ENCODE data around the gene AP1M1.
A peak's percentile ranks its signal among the peaks of the same experiment; 100 is the strongest.
"Not testable (repeated sequence)": the region's sequence is repeated elsewhere in the genome, so short reads cannot be mapped to it uniquely, and the experiment has no call there.

The AP1M1 gene

DNA sequence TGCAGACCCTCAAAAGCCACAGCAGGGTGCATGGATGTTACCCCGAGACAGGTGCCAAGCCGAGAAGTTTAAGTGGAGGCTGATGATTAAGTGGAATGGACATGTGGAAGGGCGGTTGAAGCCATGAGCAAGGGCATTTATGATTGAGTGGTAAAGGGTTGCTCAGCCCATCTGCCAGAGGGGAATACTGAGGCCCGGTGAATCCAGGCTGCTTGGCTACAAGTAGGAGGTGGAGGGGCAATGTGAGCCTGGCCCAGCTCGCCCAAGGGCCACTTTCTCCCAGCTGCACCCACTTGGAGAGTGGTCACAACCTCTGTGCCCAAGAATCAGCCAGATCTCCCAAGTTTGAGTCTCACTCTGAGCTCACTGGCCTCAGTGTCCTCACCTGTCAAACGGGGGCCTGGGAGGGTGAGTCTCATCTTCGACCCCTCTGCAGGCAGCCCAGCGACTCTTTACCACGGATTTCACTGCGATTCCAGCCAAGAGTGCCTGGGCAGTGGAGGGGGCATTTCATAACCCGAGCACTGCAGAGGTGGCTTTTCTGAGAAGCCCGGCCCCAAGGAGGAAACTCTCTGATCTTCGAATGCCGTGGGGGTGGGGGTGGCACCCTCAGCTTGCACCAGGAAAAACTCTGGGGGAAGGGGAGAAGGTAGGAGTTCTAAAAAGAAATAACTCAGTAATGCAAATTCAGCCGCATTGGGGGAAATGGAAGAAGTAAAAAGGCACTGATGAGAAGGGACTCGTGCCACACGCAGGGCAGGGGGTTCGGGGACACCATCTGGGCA, 64.1 kb downstream of the AP1M1 start:
- no peak for DNase-seq (ENCODE audit: low read depth)

- no peak for DNase-seq (ENCODE audit: low read depth)
Measured at GRCh38 chr19:16262618-16263017, 64.9 kb downstream of the AP1M1 start.

DNA sequence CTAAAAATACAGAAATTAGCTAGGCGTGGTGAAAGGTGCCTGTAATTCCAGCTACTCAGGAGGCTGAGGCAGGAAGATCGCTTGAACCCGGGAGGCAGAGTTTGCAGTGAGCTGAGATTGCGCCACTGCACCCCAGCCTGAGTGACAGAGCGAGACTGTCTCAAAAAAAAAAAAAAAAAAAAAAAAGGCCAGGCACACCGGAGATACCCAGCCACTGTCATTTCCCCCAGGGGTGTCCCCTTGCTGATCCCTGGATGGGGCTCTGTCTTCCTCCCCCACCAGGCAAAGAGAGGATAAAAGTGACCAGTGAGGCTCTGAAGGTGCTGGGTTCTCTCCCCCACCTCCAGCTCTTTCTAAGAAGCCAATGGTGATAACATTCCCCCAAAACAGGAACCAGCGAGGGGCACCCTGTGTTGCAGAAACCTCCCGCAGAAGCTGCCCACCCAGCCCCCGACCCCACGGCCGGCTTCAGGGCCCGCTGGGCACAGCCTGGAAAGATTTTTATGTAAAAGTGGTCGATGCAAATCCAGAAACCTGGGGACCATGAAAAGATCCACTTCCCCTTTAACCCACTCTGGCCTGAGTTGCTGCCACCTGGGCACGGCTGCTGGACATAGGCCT, 65.5 kb downstream of the AP1M1 start:
- DNase-seq (ENCODE audit: low read depth): no peak

DNA sequence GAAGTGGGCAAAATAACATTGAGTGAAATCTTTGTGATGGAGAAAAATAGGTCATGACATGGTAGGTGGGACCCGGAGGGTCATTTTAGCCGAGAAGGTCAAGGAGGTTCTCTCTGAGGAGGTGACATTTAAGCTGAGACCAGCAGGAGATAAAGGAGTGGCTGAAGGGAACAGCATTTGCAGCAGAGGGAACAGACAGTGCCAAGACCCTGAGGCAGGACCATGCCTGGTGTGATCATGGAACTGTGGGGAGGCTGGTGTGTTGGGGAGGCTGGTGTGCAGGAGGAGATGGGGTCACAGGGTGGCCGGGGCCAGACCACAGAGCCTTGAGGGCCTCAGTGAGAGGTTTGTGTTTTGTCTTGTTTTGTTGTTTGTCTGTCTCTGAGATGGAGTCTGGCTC, 67.5 kb downstream of the AP1M1 start:
- DNase-seq (ENCODE audit: low read depth): no peak

DNA sequence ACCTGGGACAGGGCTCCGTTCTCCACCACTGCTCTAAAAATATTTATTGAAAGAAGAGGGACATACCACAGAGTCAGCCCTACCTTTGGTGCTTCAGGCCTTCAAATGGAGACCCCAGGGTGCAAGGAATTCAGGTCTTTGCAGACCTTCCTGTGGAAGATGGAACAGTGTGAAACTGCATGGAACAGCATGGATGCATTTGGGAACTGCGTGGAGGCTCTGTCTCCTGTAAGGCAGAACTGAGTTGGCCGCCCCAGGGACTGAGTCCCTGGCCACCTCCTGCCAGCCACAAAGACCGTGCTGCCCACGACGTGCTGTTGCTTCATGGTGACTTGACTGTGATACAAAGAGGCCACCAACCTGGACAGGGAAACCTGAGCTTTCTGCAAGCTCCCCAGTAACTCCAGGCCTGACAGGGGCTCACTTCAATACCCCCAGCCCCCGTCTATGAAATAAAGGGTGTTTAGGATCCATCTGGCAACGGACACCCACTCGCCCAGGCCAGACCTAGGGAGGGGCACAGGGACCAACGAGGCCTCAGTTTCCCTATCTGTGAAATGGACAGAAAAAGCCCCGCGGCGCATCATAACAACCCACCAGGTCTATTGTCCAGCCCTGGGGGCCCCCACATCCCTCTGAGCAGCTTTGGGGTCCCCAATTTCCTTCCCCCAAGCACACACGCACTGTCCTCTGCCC, 68.3 kb downstream of the AP1M1 start:
- no peak for DNase-seq (ENCODE audit: low read depth)

- DNase-seq (ENCODE audit: low read depth): peak; percentile 36
Measured at GRCh38 chr19:16266586-16266942, 68.9 kb downstream of the AP1M1 start.

DNA sequence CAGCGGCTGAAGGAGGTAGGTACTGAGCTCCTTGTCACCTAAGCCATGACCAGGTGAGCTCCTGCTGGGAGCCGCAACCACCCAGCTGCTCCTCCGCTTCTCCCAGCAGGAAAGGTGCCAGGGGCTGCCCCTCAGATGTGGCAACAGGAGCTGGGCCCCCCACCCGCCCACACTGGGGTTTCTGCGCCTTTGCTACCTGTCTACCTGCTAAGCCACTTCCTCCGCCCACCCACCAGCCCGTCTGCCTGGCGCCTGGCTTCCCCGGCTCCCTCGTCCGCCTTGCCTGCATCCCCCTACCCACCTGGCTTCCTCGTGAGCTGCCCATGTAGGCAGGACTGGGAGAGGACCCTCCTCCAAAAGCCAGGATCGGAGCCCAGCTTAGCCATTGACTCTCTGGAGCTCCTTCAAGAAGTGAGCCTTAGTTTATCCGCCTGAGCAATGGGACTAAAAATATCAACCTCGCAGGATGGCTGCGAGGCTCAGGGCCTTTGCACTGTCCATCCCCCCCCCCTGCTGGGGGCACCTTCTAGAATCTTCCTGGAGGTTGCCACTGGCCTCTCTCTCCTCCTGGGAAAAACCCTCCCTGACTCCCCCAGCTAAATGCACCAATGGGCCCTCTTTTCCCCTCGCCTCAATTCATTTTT, 71.1 kb downstream of the AP1M1 start:
- peak; percentile 31 for DNase-seq (ENCODE audit: low read depth)

DNA sequence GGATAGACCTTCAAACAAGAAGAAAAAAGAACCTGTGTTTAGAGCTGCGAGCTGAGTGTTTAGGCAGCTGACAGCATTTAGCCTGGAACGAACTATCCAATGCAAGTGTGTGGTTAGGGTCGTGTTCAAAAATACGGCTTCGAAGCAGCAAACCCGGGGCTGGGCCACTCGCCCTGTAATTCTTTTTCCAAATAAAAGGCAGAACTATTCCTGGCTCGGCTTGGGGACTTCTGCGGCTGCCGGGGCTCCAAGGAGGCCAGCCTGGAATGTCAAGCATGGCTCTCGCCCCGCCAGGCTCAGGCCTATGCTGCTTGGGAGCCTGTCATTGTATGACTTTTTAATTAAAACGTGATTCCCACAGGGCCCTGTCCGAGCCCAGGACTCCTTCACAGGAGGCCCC, 75.2 kb downstream of the AP1M1 start:
- DNase-seq (ENCODE audit: low read depth): no peak

DNA sequence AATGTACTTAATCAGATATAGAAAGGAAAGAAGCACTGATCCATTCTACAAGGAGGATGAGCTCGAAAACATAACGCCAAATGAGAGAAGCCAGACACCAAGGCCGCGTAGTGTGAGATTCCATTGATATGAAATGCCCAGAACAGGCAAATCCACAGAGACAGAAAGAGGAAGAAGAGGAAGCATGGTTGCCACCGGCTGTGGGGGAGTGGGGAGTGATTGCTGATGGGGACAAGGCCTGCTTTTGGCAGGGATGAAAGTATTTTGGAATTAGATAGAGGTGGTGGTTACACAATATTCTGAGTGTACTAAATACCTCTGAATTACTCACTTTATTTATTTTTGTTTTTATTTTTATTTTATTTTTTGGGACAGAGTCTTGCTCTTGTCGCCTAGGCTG, 76.7 kb downstream of the AP1M1 start:
- no peak for DNase-seq (ENCODE audit: low read depth)

DNA sequence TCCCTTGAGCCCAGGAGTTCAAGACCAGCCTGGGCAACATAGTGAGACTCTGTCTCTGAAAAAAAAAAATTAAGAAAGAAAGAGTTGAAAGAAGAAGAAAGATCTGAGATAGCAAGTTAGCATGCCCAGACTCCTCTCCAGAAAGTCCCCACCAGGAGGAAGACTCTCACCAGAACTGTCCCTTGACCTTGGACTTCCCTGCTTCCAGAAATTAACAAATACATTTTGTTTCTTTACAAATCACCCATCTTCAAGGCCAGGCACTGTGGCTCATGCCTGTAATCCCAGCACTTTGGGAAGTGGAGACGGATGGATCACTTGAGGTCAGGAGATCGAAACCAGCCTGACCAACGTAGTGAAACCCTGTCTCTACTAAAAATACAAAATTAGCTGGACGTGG, 82.6 kb downstream of the AP1M1 start:
- no peak for DNase-seq (ENCODE audit: low read depth)

DNA sequence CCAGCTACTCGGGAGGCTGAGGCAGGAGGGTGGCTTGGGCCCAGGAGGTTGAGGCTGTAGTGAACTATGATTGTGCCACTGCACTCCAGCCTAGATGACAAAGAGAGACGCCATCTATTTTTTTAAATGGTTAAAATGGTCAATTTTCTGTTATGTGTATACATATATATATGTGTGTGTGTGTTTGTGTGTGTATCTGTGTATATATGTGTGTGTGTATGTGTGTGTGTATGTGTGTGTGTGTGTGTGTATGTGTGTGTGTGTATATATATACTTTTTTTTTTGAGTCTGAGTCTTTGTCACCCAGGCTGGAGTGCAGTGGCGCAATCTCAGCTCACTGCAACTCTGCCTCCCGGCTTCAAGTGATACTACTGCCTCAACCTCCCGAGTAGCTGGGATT, 84.0 kb downstream of the AP1M1 start:
- no peak for DNase-seq (ENCODE audit: low read depth)

DNA sequence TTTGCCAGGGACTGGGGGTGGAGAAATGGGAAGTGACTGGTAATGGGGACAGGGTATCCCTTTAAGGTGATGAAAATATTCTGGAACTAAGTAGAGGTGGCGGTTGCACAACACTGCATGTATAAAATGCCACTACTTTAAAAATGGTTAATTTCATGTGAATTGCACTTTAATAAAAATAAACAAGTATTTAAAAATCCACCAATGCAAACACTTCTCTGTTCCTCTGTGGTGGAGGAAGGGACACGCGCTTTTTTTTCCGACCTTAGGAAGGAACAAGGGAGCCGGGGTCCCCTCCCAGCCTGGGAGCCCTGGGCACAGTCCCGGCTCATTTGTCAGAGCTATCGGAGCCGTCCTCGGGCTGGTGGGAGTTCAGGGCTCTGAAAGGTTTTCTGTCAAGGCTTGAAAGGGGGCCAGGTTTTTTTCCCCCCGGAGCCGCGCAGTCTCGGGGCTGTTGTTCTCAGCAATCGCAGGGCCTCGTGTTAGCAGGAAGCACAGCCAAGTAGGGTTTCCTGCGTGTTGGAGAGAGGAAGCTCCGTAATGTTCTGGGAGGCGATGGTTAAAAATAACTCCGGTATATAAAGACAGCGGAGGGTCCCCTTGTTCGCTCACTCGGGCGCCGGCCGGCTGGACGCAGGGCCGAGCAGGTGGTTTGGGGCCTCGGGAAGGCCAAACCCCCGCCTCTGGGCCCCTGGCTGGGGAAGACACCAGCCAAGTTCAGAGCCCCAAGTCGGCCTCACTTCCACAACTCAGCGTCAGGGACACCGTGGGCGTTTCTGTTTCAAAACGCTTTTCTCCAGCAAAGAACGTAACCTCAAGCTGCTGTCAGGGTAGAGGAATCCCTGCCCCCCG, 85.7 kb downstream of the AP1M1 start:
- DNase-seq (ENCODE audit: low read depth): peak; percentile 30

- DNase-seq (ENCODE audit: low read depth): no peak
Measured at GRCh38 chr19:16284505-16284904, 86.8 kb downstream of the AP1M1 start.

DNA sequence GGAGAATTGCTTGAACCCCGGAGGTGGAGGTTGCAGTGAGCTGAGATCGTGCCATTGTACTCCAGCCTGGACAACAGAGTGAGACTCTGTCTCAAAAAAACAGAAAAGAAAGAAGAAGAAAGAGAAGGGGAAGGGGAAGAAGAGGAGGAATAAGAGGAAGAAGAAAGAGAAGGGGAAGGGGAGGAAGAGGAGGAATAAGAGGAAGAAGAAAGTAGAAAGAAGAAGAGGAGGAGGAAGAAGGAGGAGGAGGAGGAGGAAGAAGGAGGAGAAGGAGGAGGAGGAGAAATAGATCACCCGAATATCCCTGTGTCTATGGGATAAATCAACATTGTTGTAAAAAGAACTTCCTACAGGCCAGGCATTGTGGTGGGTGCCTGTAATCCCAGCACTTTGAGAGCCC, 87.4 kb downstream of the AP1M1 start:
- not testable (repeated sequence) for DNase-seq (ENCODE audit: low read depth)

DNA sequence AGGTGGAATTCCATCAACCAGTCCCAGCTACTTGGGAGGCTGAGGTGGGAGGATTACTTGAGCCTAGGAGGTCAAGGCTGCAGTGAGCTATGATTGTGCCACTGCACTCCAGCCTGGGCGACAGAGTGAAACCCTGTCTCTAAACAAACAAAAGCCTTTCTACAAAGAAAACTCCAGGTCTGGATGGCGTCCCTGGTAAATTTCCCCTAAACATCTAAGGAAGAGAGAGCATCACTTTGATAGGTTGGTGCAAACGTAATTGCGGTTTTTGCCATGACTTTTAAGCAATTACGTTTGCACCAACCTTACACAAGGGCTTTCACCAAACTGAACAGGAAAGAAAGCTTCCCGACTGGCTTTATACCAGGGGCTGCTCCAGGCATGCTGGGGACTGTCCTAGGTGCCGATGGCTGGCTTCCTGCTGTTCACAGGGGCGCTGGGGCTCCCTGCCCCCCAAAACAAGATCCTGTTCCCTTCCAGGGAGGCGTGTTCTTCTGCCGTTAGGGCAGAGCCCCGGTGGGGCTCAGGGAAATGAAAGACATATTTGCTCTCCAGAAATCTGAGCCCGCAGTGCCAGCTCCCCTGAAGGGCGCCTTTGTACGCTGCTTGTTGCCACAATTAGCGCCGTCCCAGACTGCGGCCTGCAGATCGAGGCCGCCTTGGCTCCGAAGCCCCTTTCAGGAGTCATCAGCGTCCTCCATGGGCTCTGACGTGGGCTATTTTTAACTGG, 88.2 kb downstream of the AP1M1 start:
- no peak for DNase-seq (ENCODE audit: low read depth)

- no peak for DNase-seq (ENCODE audit: low read depth)
Measured at GRCh38 chr19:16288544-16288943, 90.8 kb downstream of the AP1M1 start.

DNA sequence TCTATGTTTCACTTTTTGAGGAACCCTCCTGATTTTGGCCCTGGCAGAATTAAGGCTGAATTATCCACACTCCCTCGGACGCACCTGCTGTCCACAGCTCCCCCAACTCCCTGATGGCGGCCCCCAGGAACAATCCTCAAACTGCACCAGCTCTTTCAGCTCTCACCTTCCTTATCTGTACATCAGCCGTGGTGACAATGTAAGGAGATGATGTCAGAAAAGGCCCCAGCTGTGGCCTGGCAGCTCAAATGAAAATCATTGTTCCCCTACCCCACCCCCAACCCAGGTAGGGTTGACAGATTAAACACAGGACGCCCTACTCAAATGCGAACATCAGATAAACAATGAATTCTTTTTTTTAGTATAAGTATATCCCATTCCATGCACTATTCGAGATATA, 91.9 kb downstream of the AP1M1 start:
- DNase-seq (ENCODE audit: low read depth): no peak

DNA sequence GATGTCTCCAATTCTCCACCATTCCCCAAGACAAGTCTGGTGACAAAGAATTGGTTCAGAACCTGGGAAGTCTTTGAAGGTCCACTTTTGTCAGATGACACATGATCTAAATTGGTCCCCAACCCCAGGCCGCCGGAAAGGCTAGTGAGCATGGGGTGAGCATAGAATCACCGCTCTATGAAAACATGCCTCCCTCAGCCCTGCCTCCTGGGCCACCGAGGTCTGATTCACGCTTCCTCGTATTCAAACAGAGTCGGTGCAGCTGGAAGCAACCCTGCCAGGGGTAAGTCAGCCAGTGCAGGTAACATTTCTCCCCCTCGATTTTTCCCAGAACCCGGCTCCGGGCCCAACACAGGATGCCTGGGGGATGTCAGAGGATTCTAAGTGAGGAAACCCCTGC, 93.0 kb downstream of the AP1M1 start:
- no peak for DNase-seq (ENCODE audit: low read depth)

- no peak for DNase-seq (ENCODE audit: low read depth)
Measured at GRCh38 chr19:16293118-16294091, 95.7 kb downstream of the AP1M1 start.

DNA sequence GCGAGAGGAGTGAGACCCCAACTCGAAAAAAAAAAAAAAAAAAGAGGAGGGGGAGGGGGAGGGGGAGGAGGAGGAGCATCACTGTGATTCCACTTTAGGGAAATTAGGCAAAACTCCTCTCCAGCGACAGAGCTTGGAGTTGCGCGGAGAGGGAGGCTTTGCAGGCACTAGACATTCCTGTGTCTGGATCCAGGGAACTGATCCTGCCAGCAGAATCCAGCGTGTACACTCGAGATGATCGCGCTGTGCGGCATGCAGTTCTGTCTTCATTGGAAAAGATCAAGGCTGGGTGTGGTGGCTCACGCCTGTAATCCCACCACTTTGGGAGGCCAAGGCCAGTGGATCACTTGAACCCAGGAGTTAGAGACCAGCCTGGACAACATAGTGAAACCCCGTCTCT, 97.3 kb downstream of the AP1M1 start:
- DNase-seq (ENCODE audit: low read depth): no peak
